HepG2 (cell line): ENCODE results near the gene KIAA0319L. TPM values are rescaled to one million over a fixed set of nuclear protein-coding genes. Genes with fewer than 3 reads are reported as not detected.
A peak's percentile ranks its signal among the peaks of the same experiment; 100 is the strongest.

Experiments
- ADNP ChIP-seq: sonication (generic); formaldehyde crosslinking; IDR thresholded peaks from 2 replicates; pipeline ENCODE4 v1.4.0; 2020; ENCODE audit warnings: missing genetic modification reagents
- CC2D1A ChIP-seq: sonication (generic); formaldehyde crosslinking; IDR thresholded peaks from 2 replicates; pipeline ENCODE4 v1.8.1; 2023; ENCODE audit warnings: mild to moderate bottlenecking, missing genetic modification reagents
- KDM5B ChIP-seq: sonication (generic); formaldehyde crosslinking; IDR thresholded peaks from 2 replicates; pipeline ENCODE4 v1.4.0; 2020; ENCODE audit warnings: missing genetic modification reagents, mild to moderate bottlenecking, borderline replicate concordance
- KIAA2018 ChIP-seq: sonication (generic); formaldehyde crosslinking; IDR thresholded peaks from 2 replicates; pipeline ENCODE4 v1.5.0; 2020; ENCODE audit warnings: mild to moderate bottlenecking, missing genetic modification reagents, borderline replicate concordance
- MBD4 ChIP-seq: IDR thresholded peaks from 2 replicates; pipeline ENCODE4 v1.6.1; 2012; ENCODE audit warnings: low read length, inconsistent platforms, borderline replicate concordance
- NR0B2 ChIP-seq: sonication (generic); formaldehyde crosslinking; IDR thresholded peaks from 2 replicates; pipeline ENCODE4 v1.4.0; 2020; ENCODE audit warnings: mild to moderate bottlenecking, missing genetic modification reagents
- SALL2 ChIP-seq: sonication (generic); formaldehyde crosslinking; IDR thresholded peaks from 2 replicates; pipeline ENCODE4 v1.8.1; 2023; ENCODE audit warnings: mild to moderate bottlenecking, missing genetic modification reagents, inconsistent platforms
- ZC3H4 ChIP-seq: sonication (generic); formaldehyde crosslinking; IDR thresholded peaks from 2 replicates; pipeline ENCODE4 v1.4.0; 2020; ENCODE audit warnings: missing genetic modification reagents, borderline replicate concordance
- ZNF549 ChIP-seq: sonication (generic); formaldehyde crosslinking; IDR thresholded peaks from 2 replicates; pipeline ENCODE4 v1.5.0; 2020; ENCODE audit warnings: missing genetic modification reagents
- ZNF569 ChIP-seq: sonication (generic); formaldehyde crosslinking; IDR thresholded peaks from 2 replicates; pipeline ENCODE4 v1.5.0; 2020; ENCODE audit warnings: mild to moderate bottlenecking, missing genetic modification reagents, moderate library complexity, borderline replicate concordance
- ZNF660 ChIP-seq: sonication (generic); formaldehyde crosslinking; IDR thresholded peaks from 2 replicates; pipeline ENCODE4 v1.5.1; 2020; ENCODE audit warnings: mild to moderate bottlenecking, low read depth, missing genetic modification reagents, borderline replicate concordance
- ZNF687 ChIP-seq: sonication (generic); formaldehyde crosslinking; IDR thresholded peaks from 2 replicates; pipeline ENCODE4 v1.5.1; 2020; ENCODE audit warnings: mild to moderate bottlenecking, missing genetic modification reagents, moderate library complexity
- ZSCAN29 ChIP-seq: sonication (generic); formaldehyde crosslinking; conservative IDR thresholded peaks from 2 replicates; pipeline ENCODE4 v1.4.0; 2020; ENCODE audit warnings: mild to moderate bottlenecking, missing genetic modification reagents
- ZZZ3 ChIP-seq: sonication (generic); formaldehyde crosslinking; IDR thresholded peaks from 2 replicates; pipeline ENCODE4 v1.4.0; 2020; ENCODE audit warnings: missing genetic modification reagents, mild to moderate bottlenecking, borderline replicate concordance
- polyA plus RNA-seq, 8 experiments: library from polyadenylated mRNA; depleted of rRNA in 3 of 8; stranded (reverse) in 7 of 8; unstranded in 1 of 8; fragments of >200 nt; fragmentation: Illumina TruSeq in 4 of 8; extraction: Trizol in 4 of 8; gene quantifications; 2 replicates each; pipeline versions ENCODE4 v1.2.1 to v1.2.3, GENCODE V29; 2011 to 2016; ENCODE audit warnings: low read depth in 4 of 8, missing spikeins in 1 of 8, mixed read lengths in 1 of 8; ENCODE audit not compliant: insufficient read depth in 1 of 8
- total RNA-seq, 5 experiments: library from RNA; depleted of rRNA; stranded (reverse); fragments of >200 nt; fragmentation: Illumina TruSeq; extraction: Trizol; gene quantifications; 2 replicates each; pipeline ENCODE4 v1.2.3, GENCODE V29; 2016; ENCODE audit warnings: low read depth in 1 of 5

The KIAA0319L gene
- total and polyA plus RNA-seq, 2 of the 13 experiments (the other 11 are each of a cell fraction or from before 2014, with no cell fraction given): 33.4 to 82.6 TPM

GRCh38 chr1:35557611-35558373, 589 bp upstream of the KIAA0319L start, which contains the start of gene NCDN (continued):
- TF ChIP-seq ZNF687 (CRISPR knock-in tag) (peak; percentile 81), MBD4 (no peak), ZSCAN29 (CRISPR knock-in tag) (no peak), ZC3H4 (CRISPR knock-in tag) (no peak), KDM5B (CRISPR knock-in tag) (peak; percentile 43; the same call in 1 of the 2 replicates), ADNP (CRISPR knock-in tag) (no peak), KIAA2018 (CRISPR knock-in tag) (0 out of 2 replicates have a peak, but pooled peaks have one; percentile 67), SALL2 (CRISPR knock-in tag) (no peak), CC2D1A (CRISPR knock-in tag) (no peak), ZZZ3 (CRISPR knock-in tag) (peak; percentile 70; the same call in 1 of the 2 replicates), ZNF660 (CRISPR knock-in tag) (no peak; the same call in 1 of the 2 replicates), ZNF569 (CRISPR knock-in tag) (no peak), ZNF549 (CRISPR knock-in tag) (no peak), NR0B2 (CRISPR knock-in tag) (no peak)
